Liver (tissue), 3 donors: ENCODE measurements around the gene GRIN2A.

Source experiments
- CTCF ChIP-seq: fragments of 150-350 bp; IDR thresholded peaks from 2 replicates; pipeline ENCODE4 v1.5.1; 2017; ENCODE audit warnings: improper control_type of control experiment, low read depth, low read length; ENCODE audit not compliant: missing input control
- JUND ChIP-seq, 2 donors: IDR thresholded peaks; 2 replicates each; pipeline ENCODE4 v1.6.1; 2016; ENCODE audit warnings: antibody characterized with exemption in 2 of 2
- MAX ChIP-seq: IDR thresholded peaks from 2 replicates; pipeline ENCODE4 v1.6.1; 2016; ENCODE audit warnings: antibody characterized with exemption
- TAF1 ChIP-seq: conservative IDR thresholded peaks from 2 replicates; pipeline ENCODE4 v1.6.1; 2016; ENCODE audit warnings: antibody characterized with exemption, mild to moderate bottlenecking
- ZBTB33 ChIP-seq: IDR thresholded peaks from 2 replicates; pipeline ENCODE4 v1.6.1; 2016; ENCODE audit warnings: antibody characterized with exemption
- TF ChIP-seq, protein P1 (sequence below): IDR thresholded peaks from 2 replicates; pipeline ENCODE4 v1.6.1; 2016; ENCODE audit warnings: antibody characterized with exemption, mild to moderate bottlenecking
- donor health status: healthy.
- donor health status: healthy.

DNA sequence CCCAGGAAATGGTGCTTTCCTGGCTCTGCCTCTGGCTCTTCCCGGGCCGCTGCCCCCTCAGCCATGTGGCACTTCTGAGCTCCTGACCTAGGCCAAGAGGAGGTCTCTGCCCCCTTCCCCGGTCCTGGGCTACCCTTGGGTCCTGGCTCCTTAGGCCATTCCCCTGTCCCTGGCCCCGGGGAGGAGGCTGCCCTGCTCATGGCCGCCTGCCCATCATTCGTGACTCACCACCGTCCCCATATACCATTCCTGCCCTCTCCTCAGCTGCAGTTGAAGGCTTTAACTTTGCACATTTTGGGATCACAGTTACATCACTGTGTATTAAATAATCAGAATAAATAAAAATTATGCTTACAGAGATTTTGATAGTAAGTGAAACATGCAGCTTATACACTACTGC is 69.0 kb downstream of the GRIN2A start:
- TF ChIP-seq, protein P1, sequence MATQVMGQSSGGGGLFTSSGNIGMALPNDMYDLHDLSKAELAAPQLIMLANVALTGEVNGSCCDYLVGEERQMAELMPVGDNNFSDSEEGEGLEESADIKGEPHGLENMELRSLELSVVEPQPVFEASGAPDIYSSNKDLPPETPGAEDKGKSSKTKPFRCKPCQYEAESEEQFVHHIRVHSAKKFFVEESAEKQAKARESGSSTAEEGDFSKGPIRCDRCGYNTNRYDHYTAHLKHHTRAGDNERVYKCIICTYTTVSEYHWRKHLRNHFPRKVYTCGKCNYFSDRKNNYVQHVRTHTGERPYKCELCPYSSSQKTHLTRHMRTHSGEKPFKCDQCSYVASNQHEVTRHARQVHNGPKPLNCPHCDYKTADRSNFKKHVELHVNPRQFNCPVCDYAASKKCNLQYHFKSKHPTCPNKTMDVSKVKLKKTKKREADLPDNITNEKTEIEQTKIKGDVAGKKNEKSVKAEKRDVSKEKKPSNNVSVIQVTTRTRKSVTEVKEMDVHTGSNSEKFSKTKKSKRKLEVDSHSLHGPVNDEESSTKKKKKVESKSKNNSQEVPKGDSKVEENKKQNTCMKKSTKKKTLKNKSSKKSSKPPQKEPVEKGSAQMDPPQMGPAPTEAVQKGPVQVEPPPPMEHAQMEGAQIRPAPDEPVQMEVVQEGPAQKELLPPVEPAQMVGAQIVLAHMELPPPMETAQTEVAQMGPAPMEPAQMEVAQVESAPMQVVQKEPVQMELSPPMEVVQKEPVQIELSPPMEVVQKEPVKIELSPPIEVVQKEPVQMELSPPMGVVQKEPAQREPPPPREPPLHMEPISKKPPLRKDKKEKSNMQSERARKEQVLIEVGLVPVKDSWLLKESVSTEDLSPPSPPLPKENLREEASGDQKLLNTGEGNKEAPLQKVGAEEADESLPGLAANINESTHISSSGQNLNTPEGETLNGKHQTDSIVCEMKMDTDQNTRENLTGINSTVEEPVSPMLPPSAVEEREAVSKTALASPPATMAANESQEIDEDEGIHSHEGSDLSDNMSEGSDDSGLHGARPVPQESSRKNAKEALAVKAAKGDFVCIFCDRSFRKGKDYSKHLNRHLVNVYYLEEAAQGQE: no peak
- TF ChIP-seq CTCF: no peak
- TF ChIP-seq MAX: no peak
- no peak for TF ChIP-seq TAF1
- no peak for TF ChIP-seq JUND (IDR thresholded peaks at IDR 0.05)
- TF ChIP-seq ZBTB33: no peak
